A549 (cell line): ENCODE data around the gene ANP32D. TPM values are rescaled to one million over a fixed set of nuclear protein-coding genes. Genes with fewer than 3 reads are reported as not detected.
"Not testable (repeated sequence)": the region's sequence is repeated elsewhere in the genome, so short reads cannot be mapped to it uniquely, and the experiment has no call there.

Experiments used
- ATAC-seq, 2 experiments: fragments of 200-7000 bp in 1 of 2; fragments of >200 bp in 1 of 2; cut with Nextera tagmentation in 1 of 2; cut with Tn5 transposase in 1 of 2; 3 replicates each; pipeline versions ENCODE4 v1.8.0 to v1.9.1; 2018 to 2020; ENCODE audit warnings: mild to moderate bottlenecking in 1 of 2, moderate library complexity in 1 of 2
- CTCF ChIA-PET: fragments of 300-600 bp; sonication (Branson Sonifier 250); formaldehyde crosslinking; extraction: SDS; loops from one replicate; lab custom pipeline; 2021; ENCODE audit warnings: antibody characterized with exemption, inconsistent platforms; lab: Yijun Ruan, JAX
- POLR2A ChIA-PET: fragments of 350-600 bp; formaldehyde crosslinking; extraction: SDS; loops from one replicate; lab custom pipeline; 2021; ENCODE audit warnings: antibody characterized with exemption, inconsistent platforms; lab: Yijun Ruan, JAX
- DNase-seq, 2 experiments: peaks; one replicate each; pipeline versions ENCODE4 v3.0.0 to v3.0.0-alpha.2; 2011 to 2016; ENCODE audit warnings: low read depth in 1 of 2, low spot score in 1 of 2
- FAIRE-seq: peaks from 2 replicates; lab custom pipeline; 2011; peaks lifted over from hg19 to GRCh38; lab: Jason Lieb, UNC
- H3K27ac ChIP-seq, 2 experiments: fragments of >200 bp; sonication (Bioruptor Twin); formaldehyde crosslinking; 3 replicates each; pipeline ENCODE4 v1.5.1; 2016 to 2017
- H3K4me1 ChIP-seq: fragments of >200 bp; sonication (Bioruptor Twin); formaldehyde crosslinking; 3 replicates; pipeline ENCODE4 v1.6.1; 2016
- H3K4me2 ChIP-seq: fragments of >200 bp; sonication (Bioruptor Twin); formaldehyde crosslinking; 3 replicates; pipeline ENCODE4 v1.6.1; 2016
- H3K4me3 ChIP-seq: fragments of >200 bp; sonication (Bioruptor Twin); formaldehyde crosslinking; 3 replicates; pipeline ENCODE4 v1.5.1; 2016
- H3K9me3 ChIP-seq: fragments of >200 bp; sonication (Bioruptor Twin); formaldehyde crosslinking; 3 replicates; pipeline ENCODE4 v1.6.1; 2016
- CEBPB ChIP-seq, 2 experiments: fragments of >200 bp in 1 of 2; sonication (Bioruptor Twin) in 1 of 2; formaldehyde crosslinking in 1 of 2; IDR thresholded peaks; 2 replicates each; pipeline ENCODE4 v1.6.1; 2012 to 2016
- FOSB ChIP-seq: fragments of 250-450 bp; sonication (Bioruptor Pico); IDR thresholded peaks from 2 replicates; pipeline ENCODE4 v1.5.0; 2020; ENCODE audit warnings: mild to moderate bottlenecking, moderate library complexity
- GATA3 ChIP-seq: IDR thresholded peaks from 2 replicates; pipeline ENCODE4 v1.6.1; 2012; ENCODE audit warnings: borderline replicate concordance
- HEYL ChIP-seq: fragments of 250-450 bp; sonication (Bioruptor Pico); IDR thresholded peaks from 2 replicates; pipeline ENCODE4 v1.8.0; 2021; ENCODE audit warnings: mild to moderate bottlenecking, moderate library complexity
- HOXA7 ChIP-seq: fragments of 250-450 bp; sonication (Bioruptor Pico); IDR thresholded peaks from 2 replicates; pipeline ENCODE4 v1.5.0; 2020; ENCODE audit warnings: mild to moderate bottlenecking, moderate library complexity
- RAD21 ChIP-seq, 2 experiments: fragments of >200 bp in 1 of 2; sonication (Bioruptor Twin) in 1 of 2; formaldehyde crosslinking in 1 of 2; IDR thresholded peaks in 1 of 2; conservative IDR thresholded peaks in 1 of 2; 2 replicates in 1 of 2; 3 replicates in 1 of 2; pipeline ENCODE4 v1.6.1; 2012 to 2018; ENCODE audit warnings: inconsistent platforms in 1 of 2
- RCOR1 ChIP-seq: fragments of 150-350 bp; IDR thresholded peaks from 2 replicates; pipeline ENCODE4 v1.6.1; 2014; ENCODE audit warnings: antibody characterized with exemption, low read length, low read depth
- SMC3 ChIP-seq: fragments of >200 bp; sonication (Bioruptor Twin); formaldehyde crosslinking; IDR thresholded peaks from 3 replicates; pipeline ENCODE4 v1.6.1; 2018; ENCODE audit warnings: inconsistent platforms
- SREBF2 ChIP-seq: fragments of 450-650 bp; IDR thresholded peaks from 2 replicates; pipeline ENCODE4 v1.6.1; 2014; ENCODE audit warnings: mild to moderate bottlenecking, moderate library complexity
- WGBS: methylation state at CpG from one replicate; pipeline ENCODE4 v1.1.6; 2017; ENCODE audit errors: missing lambda C conversion rate; 5-methylcytosine and 5-hydroxymethylcytosine counted together
- polyA plus RNA-seq, 4 experiments: library from polyadenylated mRNA; depleted of rRNA in 3 of 4; stranded (reverse); fragments of >200 nt; fragmentation: RNase III in 1 of 4; extraction: RNeasy Plus Mini Kit Qiagen cat#74134 plus additional on column Dnase treatment in 1 of 4; gene quantifications; 2 replicates in 3 of 4; 3 replicates in 1 of 4; pipeline ENCODE4 v1.2.3, GENCODE V29; 2011 to 2017
- TF ChIP-seq, protein P1 (sequence below): IDR thresholded peaks from 2 replicates; pipeline ENCODE4 v1.6.1; 2012; ENCODE audit warnings: low read depth, borderline replicate concordance
- TF ChIP-seq, protein P2 (sequence below): fragments of 150-350 bp; IDR thresholded peaks from 2 replicates; pipeline ENCODE4 v1.6.1; 2014; ENCODE audit warnings: low read depth, mild to moderate bottlenecking, low read length
- TF ChIP-seq, protein P3 (sequence below): fragments of >200 bp; sonication (Bioruptor Twin); formaldehyde crosslinking; IDR thresholded peaks from 3 replicates; pipeline ENCODE4 v1.5.1; 2016
- TF ChIP-seq, protein P4 (sequence below): fragments of 250-450 bp; sonication (Bioruptor Pico); IDR thresholded peaks from 2 replicates; pipeline ENCODE4 v1.5.0; 2021; ENCODE audit warnings: mild to moderate bottlenecking, moderate library complexity, borderline replicate concordance
- TF ChIP-seq, protein P5 (sequence below): fragments of >200 bp; sonication (Bioruptor Twin); formaldehyde crosslinking; IDR thresholded peaks from 3 replicates; pipeline ENCODE4 v1.6.1; 2016

ANP32D gene
- polyA plus RNA-seq, 2 of the 4 experiments (the other 2 are of a cell fraction) = not detected

DNA sequence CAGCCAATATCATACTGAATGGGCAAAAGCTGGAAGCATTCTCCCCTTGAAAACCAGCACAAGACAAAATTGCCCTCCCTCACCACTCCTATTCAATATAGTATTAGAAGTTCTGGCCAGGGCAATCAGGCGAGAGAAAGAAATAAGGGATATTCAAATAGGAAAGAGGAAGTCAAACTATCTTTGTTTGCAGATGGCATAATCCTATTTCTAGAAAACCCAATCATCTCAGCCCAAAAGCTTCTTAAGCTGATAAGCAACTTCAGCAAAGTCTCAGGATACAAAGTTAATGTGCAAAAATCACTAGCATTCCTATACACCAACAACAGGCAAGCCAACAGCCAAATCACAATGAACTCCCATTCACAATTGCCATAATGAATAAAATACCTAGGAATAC is 21.0 kb upstream of the ANP32D start:
- no peak for FAIRE-seq
- Histone ChIP-seq H3K4me3 (no peak overlapping the region), H3K4me2 (no peak overlapping the region), H3K4me1 (no peaks in the 10 kb centered on the region), H3K27ac (no peak overlapping the region), H3K9me3 (no peaks in the 10 kb centered on the region)
- POLR2A ChIA-PET = no interaction called here
- 8% methylated on average over 1 of the region's 1 CpG for WGBS
- CTCF ChIA-PET = interaction anchor here (0.8 kb wide), 1 partner anchor 12 kb away, joined by 3 read pairs; no protein-coding TSS in a partner anchor
- no peak for ATAC-seq
- DNase-seq = no peak
- TF ChIP-seq HOXA7 (no peak), HEYL (CRISPR knock-in tag) (no peak)

DNA sequence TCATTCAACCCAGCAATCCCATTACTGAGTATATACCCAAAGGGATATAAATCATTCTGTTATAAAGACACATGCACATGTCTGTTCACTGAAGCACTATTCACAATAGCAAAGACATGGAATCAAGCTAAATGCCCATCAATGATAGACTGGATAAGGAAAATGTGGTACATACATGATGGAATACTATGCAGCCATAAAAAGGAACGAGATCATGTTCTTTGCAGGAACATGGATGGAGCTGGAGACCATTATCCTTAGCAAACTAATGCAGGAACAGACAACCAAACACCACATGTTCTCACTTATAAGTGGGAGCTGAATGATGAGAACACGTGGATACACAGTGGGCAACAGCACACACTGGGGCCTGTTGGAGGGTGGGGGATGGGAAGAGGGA is 19.4 kb upstream of the ANP32D start:
- DNase-seq, ATAC-seq, POLR2A ChIA-PET, H3K4me1 ChIP-seq, H3K4me3 ChIP-seq, H3K27ac ChIP-seq, FAIRE-seq, H3K9me3 ChIP-seq, H3K4me2 ChIP-seq: not testable (repeated sequence)
- 2% methylated on average over 2 of the region's 2 CpGs for WGBS
- CTCF ChIA-PET = interaction anchor here (1.0 kb wide), 1 partner anchor 73 kb away, joined by 4 read pairs; no protein-coding TSS in a partner anchor

DNA sequence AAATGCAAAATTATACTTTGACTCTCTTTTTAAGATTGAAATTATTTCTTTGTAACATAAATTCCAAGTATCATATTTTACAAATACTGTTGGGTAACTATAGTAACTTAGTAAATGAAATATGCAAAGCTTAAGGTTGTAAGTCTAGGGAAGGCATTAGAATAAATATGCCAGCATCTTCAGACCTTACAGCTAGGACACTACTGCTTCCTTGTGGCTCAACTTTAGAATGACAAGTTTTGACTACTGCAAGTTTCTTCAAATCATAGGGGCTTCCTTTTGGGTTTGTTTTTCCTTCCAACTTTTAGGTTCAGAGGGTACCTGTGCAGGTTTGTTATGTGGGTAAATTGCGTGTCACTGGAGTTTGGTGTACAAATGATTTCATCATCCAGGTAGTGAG is 17.7 kb upstream of the ANP32D start:
- WGBS = 32% methylated on average over 1 of the region's 1 CpG
- DNase-seq = peak in 1 of 2 experiments; percentile 50
- Histone ChIP-seq H3K27ac (no peak overlapping the region), H3K4me1 (no peaks in the 10 kb centered on the region), H3K4me2 (no peak overlapping the region), H3K9me3 (no peaks in the 10 kb centered on the region), H3K4me3 (no peak overlapping the region)
- ChIA-PET CTCF (interaction anchor here (0.9 to 2.6 kb wide), 4 partner anchors 10 to 163 kb away, joined by 3 to 8 read pairs (median 6); no protein-coding TSS in a partner anchor), POLR2A (no interaction called here)
- FAIRE-seq = peak; percentile 23
- TF ChIP-seq, protein P1, sequence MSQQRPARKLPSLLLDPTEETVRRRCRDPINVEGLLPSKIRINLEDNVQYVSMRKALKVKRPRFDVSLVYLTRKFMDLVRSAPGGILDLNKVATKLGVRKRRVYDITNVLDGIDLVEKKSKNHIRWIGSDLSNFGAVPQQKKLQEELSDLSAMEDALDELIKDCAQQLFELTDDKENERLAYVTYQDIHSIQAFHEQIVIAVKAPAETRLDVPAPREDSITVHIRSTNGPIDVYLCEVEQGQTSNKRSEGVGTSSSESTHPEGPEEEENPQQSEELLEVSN = no peak
- TF ChIP-seq CEBPB (IDR thresholded peaks at IDR 0.05) (no peak), RCOR1 (no peak), FOSB (no peak), RAD21 (conservative IDR thresholded peaks at IDR 0.05 in 1 of 2, IDR thresholded peaks at IDR 0.05 in 1 of 2) (peak; percentile 40 to 60; a peak in 4 of 5 replicates), SMC3 (peak; percentile 16; the same call in 1 of the 3 replicates), SREBF2 (no peak), GATA3 (no peak)
- TF ChIP-seq, protein P2, sequence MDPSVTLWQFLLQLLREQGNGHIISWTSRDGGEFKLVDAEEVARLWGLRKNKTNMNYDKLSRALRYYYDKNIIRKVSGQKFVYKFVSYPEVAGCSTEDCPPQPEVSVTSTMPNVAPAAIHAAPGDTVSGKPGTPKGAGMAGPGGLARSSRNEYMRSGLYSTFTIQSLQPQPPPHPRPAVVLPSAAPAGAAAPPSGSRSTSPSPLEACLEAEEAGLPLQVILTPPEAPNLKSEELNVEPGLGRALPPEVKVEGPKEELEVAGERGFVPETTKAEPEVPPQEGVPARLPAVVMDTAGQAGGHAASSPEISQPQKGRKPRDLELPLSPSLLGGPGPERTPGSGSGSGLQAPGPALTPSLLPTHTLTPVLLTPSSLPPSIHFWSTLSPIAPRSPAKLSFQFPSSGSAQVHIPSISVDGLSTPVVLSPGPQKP = no peak
- TF ChIP-seq, protein P3, sequence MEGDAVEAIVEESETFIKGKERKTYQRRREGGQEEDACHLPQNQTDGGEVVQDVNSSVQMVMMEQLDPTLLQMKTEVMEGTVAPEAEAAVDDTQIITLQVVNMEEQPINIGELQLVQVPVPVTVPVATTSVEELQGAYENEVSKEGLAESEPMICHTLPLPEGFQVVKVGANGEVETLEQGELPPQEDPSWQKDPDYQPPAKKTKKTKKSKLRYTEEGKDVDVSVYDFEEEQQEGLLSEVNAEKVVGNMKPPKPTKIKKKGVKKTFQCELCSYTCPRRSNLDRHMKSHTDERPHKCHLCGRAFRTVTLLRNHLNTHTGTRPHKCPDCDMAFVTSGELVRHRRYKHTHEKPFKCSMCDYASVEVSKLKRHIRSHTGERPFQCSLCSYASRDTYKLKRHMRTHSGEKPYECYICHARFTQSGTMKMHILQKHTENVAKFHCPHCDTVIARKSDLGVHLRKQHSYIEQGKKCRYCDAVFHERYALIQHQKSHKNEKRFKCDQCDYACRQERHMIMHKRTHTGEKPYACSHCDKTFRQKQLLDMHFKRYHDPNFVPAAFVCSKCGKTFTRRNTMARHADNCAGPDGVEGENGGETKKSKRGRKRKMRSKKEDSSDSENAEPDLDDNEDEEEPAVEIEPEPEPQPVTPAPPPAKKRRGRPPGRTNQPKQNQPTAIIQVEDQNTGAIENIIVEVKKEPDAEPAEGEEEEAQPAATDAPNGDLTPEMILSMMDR = peak; percentile 17; the same call in 1 of the 3 replicates
- TF ChIP-seq, protein P4, sequence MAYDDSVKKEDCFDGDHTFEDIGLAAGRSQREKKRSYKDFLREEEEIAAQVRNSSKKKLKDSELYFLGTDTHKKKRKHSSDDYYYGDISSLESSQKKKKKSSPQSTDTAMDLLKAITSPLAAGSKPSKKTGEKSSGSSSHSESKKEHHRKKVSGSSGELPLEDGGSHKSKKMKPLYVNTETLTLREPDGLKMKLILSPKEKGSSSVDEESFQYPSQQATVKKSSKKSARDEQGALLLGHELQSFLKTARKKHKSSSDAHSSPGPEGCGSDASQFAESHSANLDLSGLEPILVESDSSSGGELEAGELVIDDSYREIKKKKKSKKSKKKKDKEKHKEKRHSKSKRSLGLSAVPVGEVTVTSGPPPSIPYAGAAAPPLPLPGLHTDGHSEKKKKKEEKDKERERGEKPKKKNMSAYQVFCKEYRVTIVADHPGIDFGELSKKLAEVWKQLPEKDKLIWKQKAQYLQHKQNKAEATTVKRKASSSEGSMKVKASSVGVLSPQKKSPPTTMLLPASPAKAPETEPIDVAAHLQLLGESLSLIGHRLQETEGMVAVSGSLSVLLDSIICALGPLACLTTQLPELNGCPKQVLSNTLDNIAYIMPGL (CRISPR knock-in tag) = no peak
- TF ChIP-seq, protein P5, sequence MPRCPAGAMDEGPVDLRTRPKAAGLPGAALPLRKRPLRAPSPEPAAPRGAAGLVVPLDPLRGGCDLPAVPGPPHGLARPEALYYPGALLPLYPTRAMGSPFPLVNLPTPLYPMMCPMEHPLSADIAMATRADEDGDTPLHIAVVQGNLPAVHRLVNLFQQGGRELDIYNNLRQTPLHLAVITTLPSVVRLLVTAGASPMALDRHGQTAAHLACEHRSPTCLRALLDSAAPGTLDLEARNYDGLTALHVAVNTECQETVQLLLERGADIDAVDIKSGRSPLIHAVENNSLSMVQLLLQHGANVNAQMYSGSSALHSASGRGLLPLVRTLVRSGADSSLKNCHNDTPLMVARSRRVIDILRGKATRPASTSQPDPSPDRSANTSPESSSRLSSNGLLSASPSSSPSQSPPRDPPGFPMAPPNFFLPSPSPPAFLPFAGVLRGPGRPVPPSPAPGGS = no peak
- ATAC-seq = peak in 1 of 2 experiments; percentile 49; a peak in 1 of 6 replicates
